DMS 273 treated with DMSO at 0.1 percent for 48 hours (cell line): ENCODE results near the gene REV3L.
"Not testable (repeated sequence)": the region's sequence is repeated elsewhere in the genome, so short reads cannot be mapped to it uniquely, and the experiment has no call there.

Experiments
- DNase-seq: peaks from one replicate; lab custom pipeline; 2025; lab: John Stamatoyannopoulos, UW

REV3L gene, protein sequence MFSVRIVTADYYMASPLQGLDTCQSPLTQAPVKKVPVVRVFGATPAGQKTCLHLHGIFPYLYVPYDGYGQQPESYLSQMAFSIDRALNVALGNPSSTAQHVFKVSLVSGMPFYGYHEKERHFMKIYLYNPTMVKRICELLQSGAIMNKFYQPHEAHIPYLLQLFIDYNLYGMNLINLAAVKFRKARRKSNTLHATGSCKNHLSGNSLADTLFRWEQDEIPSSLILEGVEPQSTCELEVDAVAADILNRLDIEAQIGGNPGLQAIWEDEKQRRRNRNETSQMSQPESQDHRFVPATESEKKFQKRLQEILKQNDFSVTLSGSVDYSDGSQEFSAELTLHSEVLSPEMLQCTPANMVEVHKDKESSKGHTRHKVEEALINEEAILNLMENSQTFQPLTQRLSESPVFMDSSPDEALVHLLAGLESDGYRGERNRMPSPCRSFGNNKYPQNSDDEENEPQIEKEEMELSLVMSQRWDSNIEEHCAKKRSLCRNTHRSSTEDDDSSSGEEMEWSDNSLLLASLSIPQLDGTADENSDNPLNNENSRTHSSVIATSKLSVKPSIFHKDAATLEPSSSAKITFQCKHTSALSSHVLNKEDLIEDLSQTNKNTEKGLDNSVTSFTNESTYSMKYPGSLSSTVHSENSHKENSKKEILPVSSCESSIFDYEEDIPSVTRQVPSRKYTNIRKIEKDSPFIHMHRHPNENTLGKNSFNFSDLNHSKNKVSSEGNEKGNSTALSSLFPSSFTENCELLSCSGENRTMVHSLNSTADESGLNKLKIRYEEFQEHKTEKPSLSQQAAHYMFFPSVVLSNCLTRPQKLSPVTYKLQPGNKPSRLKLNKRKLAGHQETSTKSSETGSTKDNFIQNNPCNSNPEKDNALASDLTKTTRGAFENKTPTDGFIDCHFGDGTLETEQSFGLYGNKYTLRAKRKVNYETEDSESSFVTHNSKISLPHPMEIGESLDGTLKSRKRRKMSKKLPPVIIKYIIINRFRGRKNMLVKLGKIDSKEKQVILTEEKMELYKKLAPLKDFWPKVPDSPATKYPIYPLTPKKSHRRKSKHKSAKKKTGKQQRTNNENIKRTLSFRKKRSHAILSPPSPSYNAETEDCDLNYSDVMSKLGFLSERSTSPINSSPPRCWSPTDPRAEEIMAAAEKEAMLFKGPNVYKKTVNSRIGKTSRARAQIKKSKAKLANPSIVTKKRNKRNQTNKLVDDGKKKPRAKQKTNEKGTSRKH (N-terminal part only)

DNA sequence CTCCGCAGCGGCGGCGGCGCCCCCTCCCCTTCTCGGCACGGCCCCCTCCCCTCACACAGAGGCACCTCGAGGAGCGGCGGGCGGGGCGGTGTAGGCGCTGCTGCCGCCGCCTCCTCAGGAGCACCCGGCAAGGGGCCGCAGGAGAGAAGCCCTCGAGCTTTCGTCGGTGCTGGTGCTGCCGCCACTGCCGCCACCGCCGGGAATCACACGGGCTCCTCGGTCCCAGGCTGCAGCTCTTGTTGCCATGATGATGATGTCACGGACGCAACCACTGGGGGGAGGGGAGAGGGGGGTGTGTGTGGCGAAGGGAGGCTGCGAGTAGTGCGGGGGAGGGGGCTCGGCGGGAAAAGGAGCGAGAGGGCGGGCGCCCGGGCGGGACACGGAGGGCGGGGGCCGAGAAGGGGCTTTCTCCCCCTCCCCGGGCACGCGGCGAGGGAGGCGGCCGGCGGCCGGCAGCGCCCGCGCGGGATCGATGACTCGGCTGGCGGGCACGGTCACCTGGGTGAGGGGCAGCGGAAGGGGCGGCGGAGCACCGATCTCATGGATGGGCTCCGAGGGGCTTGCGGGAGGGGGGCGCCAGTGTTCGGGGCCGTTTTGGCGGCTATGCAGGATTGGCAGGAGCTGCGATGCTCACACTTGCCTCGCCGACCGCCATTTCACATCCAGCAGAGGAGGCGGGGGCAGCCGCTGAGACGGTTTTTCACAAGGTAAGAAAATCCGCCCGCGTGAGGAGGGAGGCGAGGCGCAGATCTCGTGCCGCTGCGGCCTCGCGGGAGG is at the start of gene REV3L:
REV3L (minus strand) TSS at position 260 of the 777 bp plus-strand sequence. CDS start 330 bp downstream, outside the sequence.
- DNase-seq: peak; percentile 77

DNA sequence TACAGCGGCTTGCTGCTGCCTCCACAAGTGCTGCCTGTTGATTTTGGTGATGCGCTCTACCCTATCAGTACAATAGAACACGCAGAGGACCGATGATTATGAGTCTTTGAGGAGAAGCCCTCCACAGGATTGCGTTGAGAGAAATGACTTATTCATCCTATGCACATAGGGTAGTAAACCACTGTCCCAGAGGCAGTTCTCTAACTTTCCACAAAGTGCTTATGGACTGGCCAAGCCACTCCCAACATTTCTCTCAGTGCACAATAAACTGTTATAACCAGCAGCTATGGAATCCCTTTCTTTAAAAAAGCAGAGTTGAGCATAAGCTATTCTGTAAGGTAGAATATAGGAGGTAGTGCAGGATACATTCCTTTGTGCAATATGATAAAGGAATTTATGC is 48.2 kb upstream of the REV3L start:
- no peak for DNase-seq

- no peak for DNase-seq
These were observed 47.6 kb upstream of the REV3L start for GRCh38 chr6:111530667-111531066.

- DNase-seq: no peak
These were observed 47.2 kb upstream of the REV3L start for GRCh38 chr6:111530218-111530617.

DNA sequence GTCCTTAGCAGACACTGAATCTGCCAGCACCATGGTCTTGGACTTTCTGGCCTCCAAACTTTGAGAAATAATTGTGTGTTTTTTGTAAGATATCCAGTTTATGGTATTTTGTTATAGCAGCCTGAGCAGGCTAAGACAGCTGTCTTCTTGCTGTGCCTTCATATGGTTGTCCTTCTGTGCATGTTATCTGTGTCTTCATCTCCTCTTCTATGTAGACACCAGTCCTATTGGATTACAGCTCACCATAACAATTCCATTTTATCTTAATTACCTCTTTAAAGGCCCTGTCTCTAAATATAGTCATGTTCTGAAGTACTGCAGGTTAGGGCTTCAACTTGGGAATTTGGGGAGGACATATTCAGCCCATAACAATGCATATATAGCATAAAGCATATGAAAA is 44.3 kb upstream of the REV3L start:
- DNase-seq: no peak

DNA sequence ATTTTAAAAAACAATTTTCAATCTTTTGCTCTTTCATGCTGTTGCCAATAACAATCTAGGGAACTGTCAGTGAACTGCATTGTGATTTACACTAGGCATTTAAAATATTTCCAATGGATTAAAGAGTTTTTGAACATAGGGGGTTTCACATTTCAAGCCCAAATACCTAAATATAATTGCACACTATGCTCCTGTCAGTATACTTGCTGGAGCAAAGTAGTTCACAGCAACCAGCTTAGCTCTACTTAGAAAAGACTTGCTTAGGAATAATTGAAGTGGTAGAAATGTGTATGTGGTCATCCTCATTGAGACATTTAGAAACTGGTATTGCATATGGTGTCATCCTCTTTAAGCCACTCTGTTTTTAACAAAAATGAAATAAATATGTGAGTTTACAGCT is 41.7 kb upstream of the REV3L start:
- DNase-seq: no peak

- DNase-seq: no peak
These were observed 41.2 kb upstream of the REV3L start for GRCh38 chr6:111524252-111524651.

- DNase-seq: no peak
These were observed 40.6 kb upstream of the REV3L start for GRCh38 chr6:111523484-111524167.

- DNase-seq: no peak
These were observed 39.5 kb upstream of the REV3L start for GRCh38 chr6:111522393-111523020.

- no peak for DNase-seq
These were observed 38.7 kb upstream of the REV3L start for GRCh38 chr6:111521497-111522270.

DNA sequence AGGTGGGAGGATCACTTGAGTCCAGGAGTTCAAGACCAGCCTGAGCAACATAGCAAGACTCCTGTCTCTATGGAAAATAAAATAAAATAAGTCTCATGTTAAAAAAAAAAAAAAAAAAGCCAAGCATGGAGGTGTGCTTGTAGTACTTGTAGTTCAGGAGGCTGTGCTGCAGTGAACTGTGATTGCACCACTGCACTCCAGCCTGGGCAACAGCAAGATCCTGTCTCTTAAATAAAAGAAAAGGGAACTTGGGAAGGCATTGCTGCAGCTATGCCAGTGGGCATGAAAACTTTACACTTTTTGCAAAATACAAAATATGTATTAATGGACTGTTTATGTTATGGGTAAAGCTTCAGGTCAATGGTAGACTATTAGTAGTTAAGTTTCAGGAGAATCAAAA is 37.5 kb upstream of the REV3L start:
- no peak for DNase-seq

DNA sequence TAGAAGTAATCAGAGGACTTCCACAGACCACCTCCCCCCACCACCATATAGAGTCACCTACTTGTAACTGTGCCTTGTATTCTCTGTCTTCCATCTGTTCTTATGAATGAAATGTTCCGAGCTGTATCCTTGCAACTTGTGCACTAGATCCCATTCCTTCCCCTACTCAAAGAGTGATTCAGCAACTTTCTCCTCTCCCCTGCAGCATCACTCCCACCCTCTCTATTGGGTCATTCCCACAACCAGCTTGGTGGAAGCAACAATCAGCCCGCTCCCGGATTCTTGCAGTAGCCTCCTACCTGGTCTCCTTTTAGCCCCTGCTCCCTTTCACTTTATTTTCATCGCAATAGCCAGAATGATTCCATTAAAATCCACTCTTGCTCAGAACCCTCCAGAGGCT is 34.9 kb upstream of the REV3L start:
- DNase-seq: no peak

- DNase-seq: no peak
These were observed 32.2 kb upstream of the REV3L start for GRCh38 chr6:111515259-111515658.

DNA sequence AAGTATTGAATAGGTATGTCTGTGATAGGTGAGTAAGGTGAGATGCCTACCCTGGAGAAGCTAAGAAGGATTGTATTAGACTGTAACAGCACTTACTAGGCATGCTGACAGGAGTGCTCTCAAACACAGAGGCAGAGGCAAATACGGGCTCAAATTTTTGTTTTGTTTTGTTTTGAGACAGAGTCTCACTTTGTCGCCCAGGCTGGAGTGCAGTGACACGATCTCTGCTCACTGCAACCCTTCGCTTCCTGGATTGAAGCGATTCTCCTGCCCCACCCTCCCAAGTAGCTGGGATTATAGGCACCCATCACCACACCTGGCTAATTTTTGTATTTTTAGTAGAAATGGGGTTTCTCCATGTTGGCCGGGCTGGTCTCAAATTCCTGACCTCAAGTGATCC is 31.5 kb upstream of the REV3L start:
- DNase-seq: not testable (repeated sequence)

DNA sequence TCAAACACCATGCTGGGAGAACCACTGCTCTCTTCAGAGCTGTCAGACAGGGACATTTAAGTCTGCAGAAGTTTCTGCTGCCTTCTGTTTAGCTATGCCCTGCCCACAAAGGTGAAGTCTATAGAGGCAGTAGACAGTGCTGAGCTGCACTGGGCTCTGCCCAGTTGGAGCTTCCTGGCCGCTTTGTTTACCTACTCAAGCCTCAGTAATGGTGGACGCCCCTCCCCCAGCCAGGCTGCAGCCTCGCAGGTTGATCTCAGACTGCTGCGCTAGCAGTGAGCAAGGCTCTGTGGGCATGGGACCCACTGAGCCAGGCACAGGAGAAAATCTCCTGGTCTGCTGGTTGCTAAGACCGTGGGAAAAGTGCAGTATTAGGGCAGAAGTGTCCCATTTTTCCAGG is 24.2 kb upstream of the REV3L start:
- DNase-seq: not testable (repeated sequence)

- not testable (repeated sequence) for DNase-seq
These were observed 22.5 kb upstream of the REV3L start for GRCh38 chr6:111505498-111505897.

- DNase-seq: peak; percentile 18
These were observed 20.6 kb upstream of the REV3L start for GRCh38 chr6:111503660-111504059.

- no peak for DNase-seq
These were observed 20.2 kb upstream of the REV3L start for GRCh38 chr6:111503194-111503593.

DNA sequence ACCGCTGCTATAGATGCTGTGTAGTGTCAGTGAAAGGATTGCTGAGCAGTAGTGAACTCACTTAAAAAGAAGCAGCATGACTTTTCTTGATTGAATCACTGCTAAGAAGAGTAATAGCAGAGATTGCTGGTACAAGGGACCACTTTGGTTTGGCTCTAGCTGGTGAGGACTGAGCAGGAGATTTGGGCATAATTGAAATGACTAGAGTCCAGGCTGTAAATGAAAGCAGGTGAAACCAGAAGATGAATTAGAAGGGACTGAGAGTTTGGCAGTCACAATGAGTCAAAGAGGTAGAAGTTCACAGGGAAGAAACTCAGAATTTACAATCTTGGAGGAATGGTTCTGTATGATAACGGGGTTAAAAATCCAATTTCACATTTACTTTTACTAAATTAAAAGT is 19.1 kb upstream of the REV3L start:
- DNase-seq: no peak
